HAP-1 (cell line): ENCODE data around the gene STK17A.

Experiments
- DNase-seq, 2 experiments: peaks; one replicate each; pipeline ENCODE4 v3.0.0-alpha.2; 2016 to 2020; ENCODE audit warnings: low spot score in 2 of 2
- H3K27me3 ChIP-seq: fragments of 250-450 bp; sonication (Bioruptor Pico); 2 replicates; pipeline ENCODE4 v1.5.1; 2020; ENCODE audit warnings: low read depth, mild to moderate bottlenecking, moderate library complexity
- H3K36me3 ChIP-seq: fragments of 250-450 bp; sonication (Bioruptor Pico); replicated peaks from 2 replicates; pipeline ENCODE4 v1.5.1; 2020; ENCODE audit warnings: mild to moderate bottlenecking
- H3K4me1 ChIP-seq: fragments of 250-450 bp; sonication (Bioruptor Pico); 2 replicates; pipeline ENCODE4 v1.5.1; 2020; ENCODE audit warnings: mild to moderate bottlenecking
- H3K4me3 ChIP-seq: fragments of 250-450 bp; sonication (Bioruptor Pico); 2 replicates; pipeline ENCODE4 v1.5.1; 2020; ENCODE audit warnings: mild to moderate bottlenecking, moderate library complexity
- H3K9me3 ChIP-seq: fragments of 250-450 bp; sonication (Bioruptor Pico); 2 replicates; pipeline ENCODE4 v1.5.1; 2020; ENCODE audit warnings: mild to moderate bottlenecking, moderate library complexity
- in situ Hi-C: fragments of 300-500 bp; cut with MboI; formaldehyde crosslinking; loops from 3 replicates; pipeline ENCODE4 v1.14.3; 2020; ENCODE audit warnings: low sequenced_read_pairs, inconsistent platforms, mixed read lengths

STK17A gene

DNA sequence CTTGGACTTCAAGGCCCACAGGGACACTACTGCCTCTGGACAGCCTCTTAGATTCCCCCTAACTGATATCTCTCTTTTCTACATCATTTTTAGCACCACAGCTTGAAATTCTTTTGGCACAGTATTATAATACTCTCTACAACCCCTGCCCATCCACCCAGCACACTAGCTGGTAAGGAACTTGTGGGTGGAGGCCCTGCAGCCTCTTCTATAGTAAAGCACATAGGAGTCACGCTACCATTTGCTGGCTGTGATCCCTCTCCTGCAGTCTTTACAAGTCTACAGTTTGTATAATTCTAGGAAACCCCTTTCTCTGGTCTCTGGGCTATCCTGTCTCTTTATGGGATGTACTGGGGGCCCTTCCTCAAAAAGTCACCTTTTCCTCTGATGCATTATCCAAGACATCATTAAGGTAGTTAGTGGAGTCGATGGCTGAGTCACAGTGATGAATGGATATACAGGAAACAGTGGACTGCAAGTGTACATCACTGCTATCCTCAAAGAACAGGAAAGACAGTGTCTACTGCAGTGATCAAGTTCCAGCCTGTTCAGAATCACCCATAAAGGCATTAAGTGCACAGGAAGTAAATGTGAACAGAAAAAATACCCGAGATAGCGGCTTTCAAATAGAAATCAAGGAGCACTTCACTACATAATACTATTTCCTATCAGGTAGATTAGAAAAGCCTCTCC lies 54.4 kb downstream of the STK17A start:
- Histone ChIP-seq H3K27me3 (no peaks in the 10 kb centered on the region), H3K9me3 (no peaks in the 10 kb centered on the region), H3K36me3 (peaks cover 61% of the 10 kb centered on the region), H3K4me3 (no peak overlapping the region), H3K4me1 (peaks cover 19% of the 10 kb centered on the region)
- in situ Hi-C loops = no loop called here
- DNase-seq = no peak

- peaks cover 38% of the 10 kb centered on the region for H3K36me3 ChIP-seq
- in situ Hi-C loops = no loop called here
- no peak overlapping the region for H3K4me3 ChIP-seq
- no peaks in the 10 kb centered on the region for H3K27me3 ChIP-seq
- H3K9me3 ChIP-seq = no peaks in the 10 kb centered on the region
- H3K4me1 ChIP-seq = peaks cover 19% of the 10 kb centered on the region
- DNase-seq = peak; percentile 89 to 98
Observed at GRCh38 chr7:43639858-43640491, 57.1 kb downstream of the STK17A start.

- no peak for DNase-seq
- in situ Hi-C loops = no loop called here
- Histone ChIP-seq H3K36me3 (peaks cover 36% of the 10 kb centered on the region), H3K4me3 (no peak overlapping the region), H3K9me3 (no peaks in the 10 kb centered on the region), H3K27me3 (no peaks in the 10 kb centered on the region), H3K4me1 (peaks cover 19% of the 10 kb centered on the region)
Observed at GRCh38 chr7:43640679-43641078, 57.8 kb downstream of the STK17A start.

DNA sequence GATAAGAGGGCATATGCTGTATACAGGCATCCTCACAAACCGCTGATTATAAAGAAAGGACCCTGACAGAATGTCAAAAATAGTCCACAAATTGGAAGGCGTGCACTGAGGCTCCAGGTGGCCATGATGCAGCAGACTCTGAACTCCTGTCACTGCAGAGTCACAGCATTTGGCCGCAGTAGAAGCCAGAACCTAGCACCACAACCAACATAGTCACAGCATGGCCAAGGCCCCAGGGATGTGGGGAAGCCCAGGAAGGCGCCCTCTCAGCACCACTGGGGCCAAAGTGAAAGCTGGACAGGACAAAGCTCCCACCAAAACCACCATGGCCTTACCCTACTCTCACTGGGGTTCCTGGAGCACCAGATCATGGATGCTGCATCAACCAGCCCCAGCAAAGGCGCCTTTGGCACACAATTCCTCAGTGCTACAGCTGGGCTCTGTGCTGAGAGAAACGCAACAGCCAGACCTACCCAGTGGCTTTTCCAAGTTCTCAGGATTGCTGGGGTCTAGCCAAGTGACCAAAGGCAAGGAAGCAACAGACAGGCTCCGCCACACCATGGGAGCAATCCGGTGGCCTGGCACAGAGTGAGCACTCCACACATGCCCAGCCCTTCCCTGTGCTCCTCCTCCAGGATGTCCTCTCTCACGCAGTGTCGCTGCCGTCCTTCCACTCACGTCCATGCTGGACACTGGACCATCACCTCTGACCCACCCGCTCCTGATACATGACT lies 60.2 kb downstream of the STK17A start:
- H3K36me3 ChIP-seq = peaks cover 20% of the 10 kb centered on the region
- in situ Hi-C loops = no loop called here

GRCh38 chr7:43643846-43644245 lies 60.9 kb downstream of the STK17A start:
- DNase-seq = no peak
- Histone ChIP-seq H3K4me1 (peaks cover 47% of the 10 kb centered on the region), H3K9me3 (no peaks in the 10 kb centered on the region), H3K4me3 (no peak overlapping the region), H3K27me3 (no peaks in the 10 kb centered on the region), H3K36me3 (peaks cover 17% of the 10 kb centered on the region)
- in situ Hi-C loops = no loop called here

More for the DNA sequence above, 60.2 kb downstream of the STK17A start:
- H3K4me3 ChIP-seq = no peak overlapping the region
- no peak for DNase-seq
- peaks cover 39% of the 10 kb centered on the region for H3K4me1 ChIP-seq
- H3K9me3 ChIP-seq = no peaks in the 10 kb centered on the region
- H3K27me3 ChIP-seq = no peaks in the 10 kb centered on the region

DNA sequence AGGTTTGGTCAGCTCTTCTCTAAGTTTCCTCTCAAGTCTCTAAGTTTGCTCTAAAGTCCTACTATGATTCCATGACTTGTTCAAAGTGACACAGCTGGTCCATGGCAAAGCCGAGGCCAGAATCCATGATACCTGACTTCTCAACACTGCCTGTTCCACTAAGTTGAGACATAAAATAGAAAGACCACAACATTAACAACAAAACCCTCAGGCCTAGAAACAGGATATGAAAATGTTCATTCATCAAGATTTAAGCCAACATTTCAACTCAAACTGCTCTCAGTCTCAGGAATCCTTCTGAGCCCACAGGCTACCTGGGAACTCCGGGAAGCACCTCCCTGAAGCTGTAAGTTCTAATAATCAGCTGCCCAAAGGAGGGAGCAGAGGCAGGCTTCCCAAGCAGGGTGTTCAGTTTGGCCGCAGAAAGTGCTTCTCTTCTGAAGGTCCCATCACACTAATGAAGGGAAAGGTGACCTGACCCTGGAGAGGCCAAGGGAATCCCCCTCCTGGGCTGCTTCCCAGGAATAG lies 62.9 kb downstream of the STK17A start:
- H3K27me3 ChIP-seq = no peaks in the 10 kb centered on the region
- H3K9me3 ChIP-seq = no peaks in the 10 kb centered on the region
- DNase-seq = no peak
- in situ Hi-C loops = no loop called here
- no peak overlapping the region for H3K4me3 ChIP-seq
- peaks cover 10% of the 10 kb centered on the region for H3K36me3 ChIP-seq
- peaks cover 35% of the 10 kb centered on the region for H3K4me1 ChIP-seq

DNA sequence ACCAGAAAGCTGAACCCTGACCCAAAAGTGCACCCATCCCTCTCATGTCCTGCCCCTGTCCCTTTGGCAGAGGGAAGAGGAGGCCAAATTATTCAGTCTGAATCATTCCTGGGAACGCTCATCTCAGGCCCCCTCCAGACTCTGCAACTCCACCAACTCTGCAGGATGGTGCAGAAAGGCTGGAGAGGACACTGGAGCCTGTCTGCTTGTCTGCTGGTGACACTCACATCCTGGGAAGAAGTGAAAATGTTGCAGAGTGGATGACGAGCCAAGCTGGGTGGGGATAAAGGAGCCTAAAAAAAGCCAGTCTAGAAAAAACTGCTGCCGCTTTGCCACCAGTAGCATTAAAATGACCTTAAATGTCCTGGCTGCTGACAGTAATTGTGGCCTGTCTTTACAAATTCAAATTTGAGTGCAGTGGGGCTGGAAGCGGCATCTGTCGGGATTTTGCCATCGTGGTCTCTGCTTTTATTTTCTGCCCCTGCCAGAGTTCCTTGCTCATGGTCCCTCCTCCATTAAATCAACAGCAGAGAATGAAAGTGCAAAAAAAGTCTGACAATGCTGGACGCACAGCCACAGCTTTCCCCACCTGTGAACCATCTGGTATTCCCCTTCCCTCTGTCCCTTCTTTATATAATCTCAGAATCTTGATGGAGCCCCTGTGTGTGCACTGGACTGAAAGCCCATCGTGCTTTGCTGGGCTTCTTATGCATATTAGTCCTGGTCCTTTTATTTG lies 63.9 kb downstream of the STK17A start:
- H3K27me3 ChIP-seq = no peaks in the 10 kb centered on the region
- H3K4me3 ChIP-seq = no peak overlapping the region
- no peaks in the 10 kb centered on the region for H3K9me3 ChIP-seq
- H3K4me1 ChIP-seq = peaks cover 29% of the 10 kb centered on the region
- peak; percentile 62 to 69 for DNase-seq
- H3K36me3 ChIP-seq = peaks cover 11% of the 10 kb centered on the region
- in situ Hi-C loops = no loop called here

- Histone ChIP-seq H3K9me3 (no peaks in the 10 kb centered on the region), H3K4me1 (peaks cover 29% of the 10 kb centered on the region), H3K36me3 (peaks cover 16% of the 10 kb centered on the region), H3K27me3 (no peaks in the 10 kb centered on the region), H3K4me3 (no peak overlapping the region)
- peak; percentile 72 to 75 for DNase-seq
- in situ Hi-C loops = no loop called here
Observed at GRCh38 chr7:43647339-43647672, 64.4 kb downstream of the STK17A start.

- peak in 1 of 2 experiments; percentile 25 for DNase-seq
- Histone ChIP-seq H3K9me3 (no peaks in the 10 kb centered on the region), H3K4me1 (peaks cover 29% of the 10 kb centered on the region), H3K27me3 (no peaks in the 10 kb centered on the region), H3K4me3 (no peak overlapping the region), H3K36me3 (peaks cover 16% of the 10 kb centered on the region)
- in situ Hi-C loops = no loop called here
Observed at GRCh38 chr7:43647673-43648472, 65.0 kb downstream of the STK17A start.

DNA sequence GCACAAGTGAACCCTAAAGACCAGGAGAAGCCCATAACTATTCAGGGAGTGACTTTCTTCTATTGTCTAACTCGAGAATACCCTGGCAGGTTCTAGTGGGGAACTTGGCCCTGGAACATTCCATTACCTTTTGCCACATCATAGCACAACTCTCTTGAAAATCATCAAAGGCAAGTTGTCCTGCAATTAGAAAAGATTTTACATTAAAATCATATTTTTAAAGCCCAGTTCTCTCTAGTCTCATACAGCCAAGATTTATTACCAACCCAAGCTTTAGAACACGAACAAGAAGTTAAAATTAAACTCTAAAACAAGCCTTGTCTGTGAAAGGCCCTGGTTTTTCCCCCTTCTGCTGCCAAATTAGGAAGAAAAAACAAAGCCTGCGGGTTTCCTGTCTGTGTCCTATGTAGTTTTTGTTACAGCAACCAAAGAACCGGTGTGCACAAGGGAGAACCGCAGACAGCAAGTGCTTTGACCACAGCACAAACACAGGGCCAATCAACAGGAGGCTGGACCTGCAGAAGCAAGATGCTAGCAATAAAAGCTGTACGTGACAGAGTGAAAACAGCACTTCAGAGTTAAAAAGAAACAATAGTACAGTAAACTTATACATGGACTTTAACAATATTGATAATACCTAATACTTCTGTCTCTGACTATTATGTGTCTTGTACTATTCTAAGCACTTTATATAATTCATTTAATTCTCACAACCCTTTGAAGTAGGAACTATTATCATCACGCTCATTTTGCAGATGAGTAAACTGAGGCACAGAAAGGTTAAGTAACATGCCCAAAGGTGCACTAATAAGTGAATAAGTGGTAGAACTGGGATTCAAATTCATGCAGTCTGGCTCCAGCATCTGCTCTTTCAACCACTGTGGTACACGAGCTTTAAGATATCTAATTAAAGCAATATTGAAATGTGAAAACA lies 65.8 kb downstream of the STK17A start:
- in situ Hi-C loops = no loop called here
- Histone ChIP-seq H3K9me3 (no peaks in the 10 kb centered on the region), H3K4me3 (no peak overlapping the region), H3K27me3 (no peaks in the 10 kb centered on the region), H3K4me1 (peaks cover 37% of the 10 kb centered on the region), H3K36me3 (peaks cover 16% of the 10 kb centered on the region)
- no peak for DNase-seq

DNA sequence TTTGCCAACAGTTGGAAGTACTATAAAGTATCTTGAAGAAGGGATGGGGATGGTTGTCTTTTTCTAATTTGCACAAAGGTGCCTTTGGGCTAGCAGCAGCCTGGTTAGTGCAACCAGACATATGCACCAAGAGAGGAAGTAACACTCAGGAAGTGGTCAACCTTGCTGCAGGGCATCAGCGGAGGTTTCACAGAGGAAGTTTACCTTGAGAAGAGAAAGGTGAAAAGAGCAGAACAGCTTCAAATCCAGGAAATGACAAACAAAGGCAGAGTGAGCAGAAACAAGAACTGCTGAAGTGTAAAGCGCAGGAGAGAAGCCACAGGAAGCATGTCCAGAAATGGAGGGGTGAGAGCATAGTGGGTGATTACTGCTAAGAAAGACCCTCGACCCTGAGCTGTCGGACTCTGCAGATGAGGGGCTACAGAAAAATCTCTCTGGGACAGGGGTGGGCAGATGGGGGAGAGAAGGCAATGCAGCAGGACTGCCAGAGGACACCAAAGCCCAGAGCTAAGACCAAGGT lies 66.9 kb downstream of the STK17A start:
- Histone ChIP-seq H3K36me3 (peaks cover 16% of the 10 kb centered on the region), H3K4me1 (peaks cover 42% of the 10 kb centered on the region), H3K27me3 (no peaks in the 10 kb centered on the region), H3K9me3 (no peaks in the 10 kb centered on the region), H3K4me3 (no peak overlapping the region)
- in situ Hi-C loops = no loop called here
- DNase-seq = no peak

- H3K9me3 ChIP-seq = no peaks in the 10 kb centered on the region
- DNase-seq = no peak
- H3K36me3 ChIP-seq = peaks cover 11% of the 10 kb centered on the region
- in situ Hi-C loops = no loop called here
- H3K4me1 ChIP-seq = peaks cover 42% of the 10 kb centered on the region
- no peak overlapping the region for H3K4me3 ChIP-seq
- no peaks in the 10 kb centered on the region for H3K27me3 ChIP-seq
Observed at GRCh38 chr7:43650457-43651052, 67.6 kb downstream of the STK17A start.
